ENCODE data around the gene PAXX.
"Not testable (repeated sequence)": the region's sequence is repeated elsewhere in the genome, so short reads cannot be mapped to it uniquely, and the experiment has no call there.

Gene PAXX

DNA sequence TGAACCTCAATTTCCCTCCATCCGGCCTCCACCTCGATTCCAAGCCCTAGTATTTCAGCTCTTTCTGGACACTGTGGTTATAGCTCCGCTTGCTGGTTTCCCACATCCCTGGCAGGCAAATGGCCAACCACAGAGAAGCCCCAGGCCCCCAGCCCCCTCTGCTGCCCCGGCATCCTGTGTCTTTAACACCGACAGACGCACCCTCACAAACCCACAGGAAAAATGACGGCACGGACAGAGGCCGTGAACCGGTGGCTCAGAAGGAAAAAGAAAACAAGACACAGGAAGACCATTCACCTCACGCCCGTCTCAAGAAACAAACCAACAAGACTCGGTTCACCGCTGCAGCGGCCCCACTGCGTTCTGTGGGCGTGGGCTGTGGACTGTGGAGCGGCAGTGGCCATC is 5.6 kb downstream of the PAXX start:
- DNase-seq (ENCODE audit: insufficient read length, low spot score) (no peak), FAIRE-seq (no peak)

DNA sequence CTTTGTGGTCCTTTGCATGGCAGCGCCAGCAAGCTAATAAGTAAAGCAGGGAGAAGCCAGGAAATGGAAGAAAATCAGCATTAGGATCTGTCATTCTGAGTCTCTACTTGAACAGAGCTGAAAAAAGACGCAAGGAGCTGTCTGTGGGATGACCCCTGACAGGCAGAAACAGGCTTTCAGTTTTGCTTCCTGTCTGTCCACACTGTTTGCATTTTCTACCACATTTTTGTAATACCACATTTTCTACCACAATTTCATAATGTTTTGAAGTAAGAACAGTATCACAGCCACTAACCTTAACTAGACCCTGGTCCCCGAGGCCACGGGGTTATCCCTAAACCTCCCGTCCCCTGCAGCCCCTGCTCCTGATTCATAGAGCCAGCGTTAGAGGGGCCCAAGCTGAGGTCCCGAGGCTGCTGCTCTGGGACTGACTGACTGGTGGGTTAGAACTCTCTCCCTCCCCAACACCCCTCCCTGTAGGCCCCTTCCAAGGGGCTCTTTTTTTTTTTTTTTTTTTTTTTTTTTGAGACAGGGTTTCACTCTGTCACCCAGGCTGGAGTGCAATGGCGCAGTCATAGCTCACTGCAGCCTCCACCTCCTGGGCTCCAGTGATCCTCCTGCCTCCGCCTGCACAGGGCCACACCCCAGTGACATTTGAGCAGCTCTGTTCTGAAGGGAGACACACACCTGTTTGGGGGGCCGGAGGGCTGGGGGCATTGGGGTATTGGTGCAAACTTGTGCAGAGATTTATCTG is 8.1 kb downstream of the PAXX start:
- peak; percentile 92 for DNase-seq (ENCODE audit: insufficient read length, low spot score)
- peak; percentile 87 for FAIRE-seq

DNA sequence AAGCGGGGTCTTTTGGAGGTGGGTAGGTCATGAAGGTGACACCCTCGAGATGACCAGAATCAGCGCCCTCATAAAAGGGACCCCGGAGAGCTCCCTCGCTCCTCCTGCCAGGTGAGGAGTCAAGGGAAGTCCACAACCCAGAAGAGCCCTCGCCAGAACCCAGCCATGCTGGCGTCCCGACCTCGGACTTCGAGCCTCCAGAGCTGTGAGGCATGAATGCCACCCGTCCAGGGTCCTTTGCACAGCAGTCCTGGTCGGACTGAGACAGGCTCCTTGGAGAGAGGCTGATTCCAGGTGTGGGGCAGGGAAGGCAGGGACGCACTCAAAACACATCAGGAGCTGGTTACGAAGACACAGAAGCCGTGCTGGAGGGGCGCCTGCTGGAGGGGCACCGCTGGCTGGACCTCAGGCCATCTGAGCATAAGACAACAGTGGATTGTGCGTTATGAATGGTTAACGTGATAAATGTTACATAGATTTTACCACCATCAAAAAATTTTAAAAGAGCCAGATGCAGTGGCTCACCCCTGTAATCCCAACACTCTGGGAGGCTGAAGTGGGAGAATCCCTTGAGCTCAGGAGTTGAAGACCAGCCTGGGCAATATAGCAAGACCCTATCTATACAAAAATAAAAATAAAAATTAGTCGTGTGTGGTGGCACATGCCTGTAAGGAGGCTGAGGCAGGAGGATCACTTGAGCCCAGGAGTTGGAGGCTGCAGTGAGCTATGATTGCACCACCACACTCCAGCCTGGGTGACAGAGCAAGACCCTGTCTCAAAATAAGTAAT is 9.8 kb downstream of the PAXX start:
- FAIRE-seq: no peak
- no peak for DNase-seq (ENCODE audit: insufficient read length, low spot score)

DNA sequence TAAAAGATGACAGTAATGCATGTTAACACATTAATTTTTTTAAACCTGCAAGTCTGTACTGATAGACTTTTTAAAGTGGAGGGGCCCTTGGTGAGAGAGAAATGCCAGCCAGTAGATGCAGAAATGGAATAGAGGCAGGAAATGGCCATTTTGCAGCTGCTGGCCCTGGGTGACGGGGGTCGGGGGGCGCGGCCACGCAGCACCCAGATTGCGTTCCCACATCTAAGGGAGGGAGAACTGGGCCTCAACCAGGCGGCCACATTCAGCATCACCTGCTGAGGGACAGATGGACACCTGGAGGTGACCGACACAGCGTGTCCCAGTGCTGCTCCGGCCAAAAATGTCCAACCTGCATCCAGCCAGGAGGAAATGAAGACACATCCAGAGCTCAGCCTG is 10.4 kb downstream of the PAXX start:
- no peak for FAIRE-seq
- DNase-seq (ENCODE audit: insufficient read length, low spot score): no peak

DNA sequence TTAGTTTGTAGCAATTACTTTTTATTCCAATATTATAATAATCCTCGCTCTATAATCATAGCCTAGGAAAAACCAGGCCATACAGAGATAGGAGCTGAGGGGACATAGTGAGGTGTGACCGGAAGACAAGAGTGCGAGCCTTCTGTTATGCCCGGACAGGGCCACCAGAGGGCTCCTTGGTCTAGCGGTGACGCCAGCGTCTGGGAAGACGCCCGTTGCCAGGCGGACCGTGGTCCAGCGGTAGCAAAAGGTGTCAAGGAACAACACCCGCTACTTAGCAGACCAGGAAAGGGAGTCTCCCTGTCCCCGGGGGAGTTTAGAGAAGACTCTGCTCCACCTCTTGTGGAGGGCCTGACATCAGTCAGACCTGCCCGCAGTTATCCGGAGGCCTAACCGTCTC is 12.1 kb downstream of the PAXX start:
- not testable (repeated sequence) for DNase-seq (ENCODE audit: insufficient read length, low spot score); FAIRE-seq

DNA sequence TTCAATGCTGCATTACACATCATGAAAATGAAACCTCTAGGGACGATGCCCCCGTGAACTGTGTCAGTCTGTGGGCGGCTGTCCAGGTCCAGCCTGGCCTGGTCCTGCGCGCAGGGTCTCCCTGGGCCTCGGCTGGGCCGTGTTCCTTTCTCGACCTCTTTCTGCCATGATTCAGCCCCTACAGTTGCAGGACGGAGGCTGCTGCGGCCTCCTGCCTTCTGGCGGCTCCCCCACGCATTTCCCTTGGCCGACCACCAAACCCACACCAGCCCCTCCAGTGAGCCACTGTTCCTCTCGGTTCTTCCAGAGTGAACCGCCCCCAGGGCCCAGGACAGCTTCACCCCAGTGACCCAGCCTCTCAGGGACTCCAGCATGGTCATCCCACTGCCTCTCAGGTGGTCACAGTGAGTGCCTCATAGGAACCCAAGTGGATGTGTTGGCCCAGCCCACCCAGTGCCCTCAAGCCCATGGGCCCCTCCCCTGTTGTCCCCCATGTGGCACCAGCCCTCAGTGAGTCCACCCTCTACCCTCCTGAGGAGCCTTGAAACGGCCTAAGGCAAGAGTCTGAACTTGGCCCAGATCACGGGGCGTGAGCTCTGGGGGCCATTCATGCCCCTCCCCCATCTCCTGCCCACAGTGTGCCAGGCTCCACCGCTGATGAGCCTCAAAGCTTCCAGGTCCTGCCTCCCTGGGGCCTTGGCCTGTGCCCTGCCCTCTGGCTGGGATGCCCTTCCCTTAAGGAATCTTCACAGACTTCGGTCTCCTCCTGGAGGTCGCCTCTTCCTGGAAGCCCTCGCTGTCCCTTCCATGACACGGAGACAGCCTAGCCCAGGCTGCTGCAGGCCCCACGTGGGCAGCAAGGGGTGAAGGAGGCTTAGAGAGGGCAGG is 14.1 kb downstream of the PAXX start:
- FAIRE-seq: no peak

DNA sequence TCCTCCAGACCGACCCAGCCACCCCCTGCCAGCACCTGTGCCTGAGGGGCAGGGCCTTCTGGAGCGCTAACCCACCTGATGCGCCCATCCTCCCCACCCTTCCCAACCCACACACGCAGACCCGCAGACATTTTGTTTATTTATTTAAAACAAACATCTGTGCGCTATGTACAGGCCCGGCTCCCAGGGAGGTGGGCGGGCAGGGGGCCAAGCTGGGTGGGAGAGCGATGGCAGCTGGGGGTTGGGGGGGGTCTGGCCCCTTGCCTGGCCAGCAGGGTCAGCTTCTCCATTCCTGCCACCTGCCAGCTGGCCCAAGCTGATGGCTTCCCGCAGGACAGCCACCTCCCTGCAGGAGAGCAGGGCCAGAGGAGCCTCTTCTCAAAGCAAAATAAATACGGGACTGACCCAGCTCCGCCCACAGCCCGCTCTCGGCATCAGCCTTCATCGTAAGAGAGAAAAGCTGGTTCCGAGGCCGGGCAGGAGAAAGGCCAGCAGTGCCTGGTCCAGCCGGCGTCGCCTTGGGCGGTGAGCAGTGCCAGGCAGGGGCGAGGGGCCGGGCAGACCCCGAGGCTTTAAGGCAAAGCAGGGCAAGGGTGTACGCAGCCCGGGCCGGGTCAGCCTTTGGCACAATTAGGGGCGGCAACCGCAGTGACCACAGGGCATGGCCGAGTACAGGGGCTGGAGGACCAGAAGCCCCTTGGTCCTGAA is 15.0 kb downstream of the PAXX start:
- no peak for DNase-seq (ENCODE audit: insufficient read length, low spot score)
- FAIRE-seq: no peak

More for the DNA sequence above, 14.1 kb downstream of the PAXX start:
- DNase-seq (ENCODE audit: insufficient read length, low spot score): no peak

DNA sequence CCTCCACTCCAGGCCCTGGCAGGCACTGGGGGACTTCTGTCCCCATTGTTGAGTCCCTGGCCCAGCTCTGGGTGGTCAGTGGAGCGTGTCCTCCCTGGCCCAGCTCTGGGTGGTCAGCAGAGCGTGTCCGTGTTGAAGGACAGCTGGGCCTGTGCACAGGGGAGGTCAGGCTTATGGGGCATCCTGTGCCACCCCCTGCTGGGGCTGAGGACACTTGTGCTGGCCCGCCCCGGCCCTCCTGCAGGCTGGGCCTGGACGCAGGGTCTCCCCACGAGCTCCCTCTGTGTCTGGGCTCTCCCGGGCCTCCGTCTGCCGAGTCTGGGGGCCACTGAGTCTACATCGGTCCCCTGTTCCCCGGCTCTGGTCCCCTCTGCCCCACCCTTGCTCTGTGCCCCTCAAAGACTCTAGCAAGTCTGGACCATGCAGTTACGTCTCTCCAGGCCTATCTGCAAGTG is 15.6 kb downstream of the PAXX start:
- DNase-seq (ENCODE audit: insufficient read length, low spot score): no peak
- no peak for FAIRE-seq

DNA sequence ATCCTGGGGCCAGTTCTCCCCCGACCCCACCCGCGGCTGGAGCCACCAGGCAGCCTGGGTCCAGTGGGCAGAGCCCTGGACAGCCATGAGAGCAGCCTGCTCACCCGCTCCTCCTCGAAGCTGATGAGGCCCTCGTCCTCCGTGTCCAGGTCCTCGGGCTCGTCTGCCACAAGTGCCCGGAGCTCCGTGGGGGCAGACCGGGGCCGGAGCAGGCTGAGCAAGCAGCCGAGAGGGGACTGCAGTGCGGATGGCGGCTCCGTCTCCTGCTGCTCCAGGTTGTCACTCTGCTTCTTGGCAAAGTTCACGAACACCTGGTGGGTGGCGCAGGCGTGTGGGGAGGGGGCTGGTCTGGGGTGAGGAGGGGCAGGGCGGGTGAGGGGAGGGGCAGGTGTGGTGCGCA is 16.1 kb downstream of the PAXX start:
- no peak for DNase-seq (ENCODE audit: insufficient read length, low spot score)
- FAIRE-seq: no peak

DNA sequence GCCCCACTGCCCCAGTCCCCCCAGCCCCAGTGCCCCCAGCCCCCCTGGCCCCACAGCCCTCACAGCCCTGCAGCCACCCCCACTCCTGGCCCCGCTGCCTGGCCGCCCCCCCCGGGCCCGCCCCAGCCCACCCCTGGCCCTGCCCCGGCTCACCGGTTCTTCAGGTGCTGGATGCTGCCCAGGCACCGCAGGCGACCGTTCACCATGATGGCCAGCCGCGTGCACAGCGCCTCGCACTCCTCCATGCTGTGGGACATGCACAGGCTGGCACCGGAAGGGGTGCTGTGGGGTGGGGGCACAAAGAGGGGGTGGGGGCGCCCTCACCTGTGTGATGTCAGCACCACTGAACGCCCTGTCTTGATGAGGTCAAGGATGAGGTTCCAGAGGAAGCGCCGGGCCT is 17.0 kb downstream of the PAXX start:
- no peak for DNase-seq (ENCODE audit: insufficient read length, low spot score)
- FAIRE-seq: no peak

DNA sequence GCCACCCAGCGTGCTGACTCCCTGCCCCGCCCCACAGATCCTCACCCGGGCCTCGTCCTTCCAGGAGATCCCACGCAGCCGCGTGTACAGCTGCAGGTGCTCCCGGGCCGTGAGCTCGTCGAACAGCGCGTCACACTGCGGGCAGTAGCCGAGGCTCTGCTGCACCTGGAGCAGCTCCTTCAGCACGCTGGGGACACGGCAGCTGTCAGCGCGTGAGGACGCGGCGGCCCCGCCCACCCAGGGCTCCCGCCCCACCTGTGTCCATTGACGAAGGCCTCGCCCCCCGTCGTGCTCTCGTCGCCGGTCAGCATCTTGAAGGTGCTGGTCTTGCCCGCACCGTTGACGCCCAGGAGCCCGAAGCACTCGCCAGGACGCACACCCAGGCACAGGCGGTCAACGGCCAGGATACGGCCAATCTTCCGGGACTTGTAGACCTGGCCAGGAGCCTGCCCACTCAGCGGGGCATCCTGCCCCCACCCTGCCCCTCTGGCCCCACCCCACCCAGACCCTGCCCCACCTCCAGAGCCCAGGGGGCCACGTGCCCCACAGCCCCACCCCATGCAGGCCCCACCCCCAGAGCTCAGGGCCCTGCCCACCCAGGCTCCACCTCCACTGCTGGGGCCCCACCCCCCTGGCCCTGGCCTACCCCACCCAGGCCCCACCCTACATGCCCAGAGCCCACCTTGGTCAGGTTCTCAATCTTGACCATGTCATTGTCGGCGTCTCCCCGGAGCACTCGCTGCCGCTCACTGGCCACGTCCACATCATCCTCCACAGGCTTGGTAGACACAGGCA is 17.9 kb downstream of the PAXX start:
- FAIRE-seq (no peak), DNase-seq (ENCODE audit: insufficient read length, low spot score) (no peak)

DNA sequence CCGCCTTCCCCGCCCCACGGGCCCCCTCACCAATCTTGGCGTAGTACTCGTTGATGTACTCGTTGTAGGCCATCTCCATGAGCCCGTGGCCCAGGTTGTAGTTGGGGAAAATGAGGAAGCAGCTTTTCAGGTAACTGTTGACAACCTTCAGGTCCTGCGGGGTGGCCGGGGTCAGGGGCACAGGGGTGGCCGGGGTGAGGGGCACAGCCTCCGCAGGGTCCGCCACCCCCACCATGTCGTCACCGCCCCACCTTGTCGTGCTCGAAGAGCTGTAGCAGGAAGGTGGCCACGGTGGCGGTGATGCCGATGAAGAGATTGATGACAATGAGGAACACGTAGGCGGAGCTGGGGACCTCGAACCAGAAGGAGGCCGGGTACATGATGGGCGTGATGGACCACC is 18.9 kb downstream of the PAXX start:
- no peak for FAIRE-seq
- DNase-seq (ENCODE audit: insufficient read length, low spot score): no peak

DNA sequence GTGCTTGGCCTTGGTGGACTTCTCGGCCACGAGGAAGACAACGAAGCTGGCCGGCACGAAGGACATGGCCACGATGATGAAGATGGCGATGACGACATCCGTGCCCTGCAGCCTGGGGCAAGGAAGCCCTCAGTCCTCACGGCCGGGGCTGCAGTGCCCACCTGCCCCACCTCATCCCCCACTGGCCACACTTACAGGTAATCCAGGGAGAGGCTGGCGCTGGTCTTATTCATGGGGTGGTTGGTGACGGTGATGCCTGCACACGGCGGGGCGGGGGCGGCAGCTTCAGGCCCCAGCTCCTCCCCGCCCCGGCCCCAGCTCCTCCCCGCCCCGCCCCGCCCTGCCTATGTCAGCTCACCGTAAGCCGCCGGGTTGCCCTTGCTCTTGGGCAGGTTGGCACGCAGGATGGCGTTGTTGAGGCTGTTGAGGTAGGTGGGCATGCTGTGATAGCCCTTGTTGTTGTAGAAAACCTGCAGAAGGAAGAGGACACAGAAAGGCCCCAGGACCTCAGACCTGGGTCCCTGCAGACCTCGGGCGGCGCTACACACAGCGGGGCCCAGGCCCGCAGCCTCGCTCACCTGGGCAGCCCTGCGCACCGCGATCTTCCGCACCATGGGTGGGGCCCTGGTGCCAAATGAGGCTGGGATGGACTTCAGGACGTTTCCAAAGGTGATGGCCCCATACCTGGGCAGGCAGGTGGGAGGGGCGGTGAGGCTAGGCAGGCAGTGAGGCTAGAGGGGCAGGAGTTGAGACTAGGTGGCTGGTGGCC is 19.9 kb downstream of the PAXX start:
- no peak for DNase-seq (ENCODE audit: insufficient read length, low spot score)
- FAIRE-seq: no peak

DNA sequence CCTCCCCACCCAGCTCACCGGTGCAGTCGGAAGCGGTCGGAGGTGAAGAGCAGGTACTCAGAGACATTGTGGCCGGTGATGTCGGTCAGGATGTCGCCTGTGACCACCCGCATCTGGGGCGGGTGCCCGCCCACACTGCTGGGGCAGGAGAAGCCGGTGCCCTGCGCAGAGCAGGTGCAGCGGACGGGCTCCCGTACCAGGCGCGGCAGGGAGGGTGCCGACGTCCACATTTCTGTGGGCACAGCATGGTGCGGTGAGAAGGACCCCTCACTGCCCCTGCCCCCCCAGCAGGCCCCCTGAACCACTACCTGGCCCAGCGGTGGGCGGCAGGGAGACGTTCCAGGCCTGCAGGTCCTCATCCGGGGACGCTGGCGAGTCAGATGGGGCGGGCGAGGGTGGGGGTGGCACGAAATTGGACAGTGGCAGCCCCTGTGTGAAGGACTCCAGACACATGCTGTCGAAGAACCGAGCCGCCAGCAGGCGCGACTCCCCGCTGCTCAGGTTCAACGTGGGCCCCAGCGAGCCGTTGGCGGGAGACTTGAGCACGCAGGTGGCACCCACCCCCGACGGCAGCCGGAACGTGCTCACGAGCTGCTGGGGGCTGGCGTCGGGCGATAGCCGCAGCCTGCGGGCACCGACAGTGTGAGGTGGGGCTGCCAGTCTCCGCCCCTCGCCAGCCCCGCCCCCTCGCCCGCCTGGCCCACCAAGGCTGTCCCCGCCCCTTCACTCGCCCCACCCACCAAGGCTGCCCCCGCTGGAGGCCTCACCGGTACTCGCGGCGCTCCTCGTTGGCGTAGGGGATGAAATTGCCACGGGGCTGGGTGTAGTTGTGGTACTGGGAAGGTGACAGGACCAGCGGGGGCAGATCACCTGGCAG is 20.7 kb downstream of the PAXX start:
- DNase-seq (ENCODE audit: insufficient read length, low spot score): no peak
- FAIRE-seq: no peak

DNA sequence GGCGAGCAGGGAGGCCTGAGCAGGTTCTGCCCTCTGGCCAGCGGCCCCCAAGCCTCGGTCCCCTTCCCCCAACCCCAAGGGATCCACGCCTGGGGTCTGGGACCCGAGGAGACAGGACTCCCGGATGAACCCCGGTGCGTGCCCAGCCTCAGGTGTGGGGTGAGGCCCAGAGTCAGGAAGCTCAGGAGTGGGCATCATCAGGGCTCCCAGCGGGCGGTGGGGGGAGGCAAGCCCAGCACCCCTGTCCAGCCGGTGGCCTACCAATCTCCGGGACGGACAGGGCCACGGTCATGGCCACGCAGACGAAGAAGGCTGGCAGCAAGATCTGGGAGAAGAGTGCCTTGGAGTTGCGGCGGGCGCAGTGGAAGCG is 21.3 kb downstream of the PAXX start:
- no peak for FAIRE-seq
- no peak for DNase-seq (ENCODE audit: insufficient read length, low spot score)

DNA sequence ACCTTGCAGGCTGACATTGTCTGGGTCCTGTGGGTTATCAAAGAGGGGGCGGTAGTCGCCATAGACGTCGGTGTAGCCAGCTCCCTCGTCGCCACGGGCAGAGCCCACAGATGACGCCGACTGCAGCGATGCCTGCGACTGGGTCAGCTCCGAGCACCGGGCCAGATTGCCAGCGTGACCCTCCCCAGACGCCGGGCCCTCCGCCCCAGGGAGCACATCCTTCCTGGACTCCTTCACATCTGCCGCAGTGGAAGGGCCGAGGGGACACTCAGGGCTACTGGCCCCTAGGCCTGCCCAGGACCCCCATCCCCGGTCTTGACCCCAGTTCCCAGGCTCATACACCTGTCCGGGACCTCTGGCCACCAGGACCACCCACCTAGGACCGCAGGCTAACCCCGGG is 21.9 kb downstream of the PAXX start:
- FAIRE-seq: no peak
- DNase-seq (ENCODE audit: insufficient read length, low spot score): no peak

DNA sequence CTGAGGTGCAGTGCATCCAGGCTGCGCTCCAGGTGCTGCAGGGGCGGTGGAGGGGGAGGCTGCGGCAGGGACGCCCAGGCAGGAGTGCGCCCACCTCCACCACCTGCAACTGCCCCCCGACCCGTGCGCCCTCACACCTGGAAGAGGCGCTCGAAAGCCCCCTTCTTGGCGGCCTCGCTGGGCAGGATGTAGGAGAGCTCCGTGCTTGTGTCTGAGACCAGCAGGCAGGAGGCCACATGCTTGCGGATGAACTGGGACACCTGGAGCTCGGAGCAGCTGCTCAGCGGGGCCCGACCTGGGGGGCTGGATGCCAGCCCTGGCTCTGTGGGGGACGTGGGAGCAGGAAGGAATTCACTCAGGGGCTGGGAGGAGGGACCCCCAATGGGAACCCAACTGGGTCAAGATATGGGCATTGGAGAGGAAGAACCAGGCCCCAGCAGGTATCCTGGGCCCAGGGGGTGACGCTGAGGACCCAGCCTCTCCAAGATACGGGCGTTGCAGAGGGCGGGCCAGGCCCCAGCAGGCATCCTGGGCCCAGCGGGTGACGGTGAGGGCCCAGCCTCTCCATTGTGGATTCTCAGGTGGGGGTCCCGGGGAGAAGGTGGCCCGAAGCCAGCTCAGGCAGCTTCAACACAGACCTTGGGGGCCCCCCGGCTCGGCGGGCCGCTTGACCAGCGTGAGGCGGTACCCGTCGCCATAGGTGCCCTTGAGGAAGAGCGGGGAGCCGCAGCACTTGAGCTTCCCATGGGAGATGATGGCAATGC is 22.7 kb downstream of the PAXX start:
- DNase-seq (ENCODE audit: insufficient read length, low spot score) (no peak), FAIRE-seq (no peak)
